Omental fat pad (tissue), 4 donors: ENCODE measurements around the gene PTX4. TPM values are rescaled to one million over a fixed set of nuclear protein-coding genes. Genes with fewer than 3 reads are reported as not detected.
"Not testable (repeated sequence)": the region's sequence is repeated elsewhere in the genome, so short reads cannot be mapped to it uniquely, and the experiment has no call there.

ENCODE experiments used
- ATAC-seq: fragments of 150-250 bp; one replicate; pipeline ENCODE4 v1.9.1; 2016; ENCODE audit warnings: mild to moderate bottlenecking, moderate library complexity; ENCODE audit not compliant: low FRiP score
- DNase-seq: peaks from one replicate; pipeline ENCODE4 v3.0.0-alpha.2; 2019; ENCODE audit warnings: low spot score
- total RNA-seq, 4 donors: library from RNA; depleted of rRNA; stranded (reverse); fragments of >200 nt; gene quantifications; one replicate each; pipeline ENCODE4 v1.1.0, GENCODE V29; 2016
- TF ChIP-seq, protein P1 (sequence below), 3 donors: fragments of 450-650 bp; IDR thresholded peaks; one replicate each; pipeline ENCODE4 v1.5.1; 2016 to 2017; ENCODE audit warnings: antibody characterized with exemption in 3 of 3, mild to moderate bottlenecking in 3 of 3, moderate library complexity in 2 of 3

PTX4 gene
- total RNA-seq, 4 donors from 2014 or later = not detected

DNA sequence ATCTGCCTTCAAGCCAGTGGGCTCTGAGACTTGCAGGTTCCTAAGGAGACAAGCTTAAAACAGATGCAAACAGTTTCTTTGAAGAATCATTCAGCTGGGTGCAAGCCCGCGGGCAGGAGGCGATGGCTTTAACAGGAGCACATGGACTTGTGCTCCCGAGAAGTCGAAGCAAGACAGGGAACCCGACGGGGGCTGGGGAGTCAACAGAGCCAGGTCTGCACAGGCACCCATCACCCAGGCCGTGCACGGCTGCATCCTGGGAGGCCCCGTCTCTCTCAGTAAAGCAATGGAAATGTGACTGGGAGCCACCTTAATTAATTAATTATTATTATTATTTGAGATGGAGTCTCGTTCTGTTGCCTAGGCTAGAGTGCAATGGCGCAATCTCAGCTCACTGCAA is 333 bp upstream of the PTX4 start:
- no peak for DNase-seq
- no peak for ATAC-seq
- TF ChIP-seq, protein P1, sequence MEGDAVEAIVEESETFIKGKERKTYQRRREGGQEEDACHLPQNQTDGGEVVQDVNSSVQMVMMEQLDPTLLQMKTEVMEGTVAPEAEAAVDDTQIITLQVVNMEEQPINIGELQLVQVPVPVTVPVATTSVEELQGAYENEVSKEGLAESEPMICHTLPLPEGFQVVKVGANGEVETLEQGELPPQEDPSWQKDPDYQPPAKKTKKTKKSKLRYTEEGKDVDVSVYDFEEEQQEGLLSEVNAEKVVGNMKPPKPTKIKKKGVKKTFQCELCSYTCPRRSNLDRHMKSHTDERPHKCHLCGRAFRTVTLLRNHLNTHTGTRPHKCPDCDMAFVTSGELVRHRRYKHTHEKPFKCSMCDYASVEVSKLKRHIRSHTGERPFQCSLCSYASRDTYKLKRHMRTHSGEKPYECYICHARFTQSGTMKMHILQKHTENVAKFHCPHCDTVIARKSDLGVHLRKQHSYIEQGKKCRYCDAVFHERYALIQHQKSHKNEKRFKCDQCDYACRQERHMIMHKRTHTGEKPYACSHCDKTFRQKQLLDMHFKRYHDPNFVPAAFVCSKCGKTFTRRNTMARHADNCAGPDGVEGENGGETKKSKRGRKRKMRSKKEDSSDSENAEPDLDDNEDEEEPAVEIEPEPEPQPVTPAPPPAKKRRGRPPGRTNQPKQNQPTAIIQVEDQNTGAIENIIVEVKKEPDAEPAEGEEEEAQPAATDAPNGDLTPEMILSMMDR (IDR thresholded peaks at IDR 0.05) = no peak

DNA sequence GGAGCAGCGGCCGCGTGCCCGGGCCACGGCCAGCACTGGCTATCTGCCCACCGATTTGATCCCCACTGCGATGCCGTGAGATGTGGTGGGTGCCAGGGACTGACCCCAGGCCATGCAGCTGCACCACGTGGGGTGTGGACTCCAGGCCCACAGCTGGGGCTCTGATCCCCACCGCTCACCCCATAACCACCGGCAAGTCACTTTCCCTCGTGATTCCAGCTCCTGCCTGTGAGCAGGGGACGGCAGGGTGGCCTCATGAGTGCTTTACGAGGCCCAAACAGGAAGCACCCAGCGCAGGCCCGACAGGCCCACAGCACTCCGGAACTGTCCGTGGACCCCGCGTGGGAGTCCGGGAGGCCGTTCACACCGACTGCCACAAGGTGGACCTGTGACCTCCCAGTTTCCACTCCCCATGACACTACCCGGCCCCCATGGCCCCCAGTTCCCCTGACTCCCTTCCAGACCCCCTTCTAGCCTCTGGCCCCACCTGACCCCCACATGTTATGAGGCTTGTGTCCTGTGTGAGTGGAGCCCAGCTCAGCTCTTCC is 616 bp downstream of the PTX4 start:
- TF ChIP-seq, protein P1 (IDR thresholded peaks at IDR 0.05) = no peak
- ATAC-seq (no peak), DNase-seq (no peak)

DNA sequence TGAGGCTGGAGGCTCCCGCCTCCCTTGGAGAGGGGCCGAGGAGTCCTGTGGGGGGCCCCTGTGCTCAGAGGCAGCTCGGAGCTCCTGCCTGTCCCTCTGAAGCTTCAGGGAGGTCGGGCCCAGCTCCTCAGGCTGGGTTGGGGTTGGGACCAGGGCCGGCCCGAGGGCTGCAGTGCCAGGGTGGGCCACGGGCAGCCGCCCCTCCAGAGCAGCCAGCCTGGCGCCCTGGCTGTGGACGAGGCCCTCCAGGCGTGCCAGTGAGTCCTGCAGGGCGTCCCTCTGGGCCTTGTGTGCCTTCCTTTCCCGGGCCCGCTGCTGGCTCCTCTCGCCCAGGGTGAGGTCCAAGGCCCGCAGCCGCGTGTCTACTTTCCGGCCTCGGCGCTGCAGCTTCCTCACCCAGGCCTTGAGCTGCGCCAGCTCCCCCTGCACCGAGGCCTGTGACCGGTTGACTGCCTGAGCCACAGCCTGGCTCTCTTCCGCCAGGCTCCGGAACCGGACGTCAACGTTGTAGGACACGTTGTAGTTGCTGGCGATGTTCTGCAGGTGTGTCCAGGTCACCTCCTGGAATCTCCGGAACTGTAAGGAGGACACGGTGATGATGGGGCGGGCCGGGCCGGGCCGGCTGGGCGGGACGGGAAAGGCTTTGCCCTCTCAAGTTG is 1.2 kb downstream of the PTX4 start:
- TF ChIP-seq, protein P1 (IDR thresholded peaks at IDR 0.05) = no peak
- no peak for ATAC-seq
- DNase-seq = no peak

DNA sequence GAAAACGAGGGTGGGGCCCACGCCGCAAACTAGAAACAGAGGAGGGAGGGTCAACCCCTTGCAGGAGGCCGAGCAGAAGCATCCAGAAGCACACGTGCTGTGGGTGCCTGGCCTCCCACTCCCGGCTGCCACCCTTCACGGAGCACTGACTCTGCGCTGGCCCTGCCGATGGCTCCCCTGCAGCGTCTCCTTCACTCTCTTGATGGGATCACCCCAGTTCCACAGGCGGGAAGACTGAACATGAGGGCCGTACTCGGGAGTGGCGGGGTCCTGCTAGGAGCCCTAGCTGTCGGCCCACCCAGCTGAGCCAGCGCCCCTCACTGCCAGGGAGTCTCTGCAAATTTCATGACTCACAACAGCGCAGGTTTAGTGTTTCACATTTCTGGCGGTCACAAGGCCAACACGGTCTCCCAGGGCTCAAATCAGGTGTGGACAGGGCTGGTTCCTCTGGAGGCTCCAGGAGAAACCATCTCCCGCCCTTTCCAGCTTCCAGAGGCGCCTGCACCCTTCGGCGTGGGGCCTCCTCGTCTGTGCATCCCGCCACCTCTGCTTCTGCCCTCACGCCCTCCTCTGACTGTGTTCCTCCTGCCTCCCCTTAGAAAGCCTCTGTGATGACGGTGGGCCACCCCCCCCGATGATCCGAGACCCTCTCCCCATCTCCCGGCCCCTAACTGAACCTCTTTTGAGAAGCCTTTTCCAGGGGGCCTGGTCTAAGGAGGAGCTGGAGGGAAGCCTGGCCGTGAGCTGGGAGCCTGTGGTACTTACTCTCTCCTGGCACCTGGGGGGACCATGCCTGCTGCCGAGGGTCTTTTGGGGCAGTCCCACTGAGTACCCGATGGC is 2.0 kb downstream of the PTX4 start:
- TF ChIP-seq, protein P1 (IDR thresholded peaks at IDR 0.05) = no peak
- DNase-seq = no peak
- ATAC-seq = no peak

DNA sequence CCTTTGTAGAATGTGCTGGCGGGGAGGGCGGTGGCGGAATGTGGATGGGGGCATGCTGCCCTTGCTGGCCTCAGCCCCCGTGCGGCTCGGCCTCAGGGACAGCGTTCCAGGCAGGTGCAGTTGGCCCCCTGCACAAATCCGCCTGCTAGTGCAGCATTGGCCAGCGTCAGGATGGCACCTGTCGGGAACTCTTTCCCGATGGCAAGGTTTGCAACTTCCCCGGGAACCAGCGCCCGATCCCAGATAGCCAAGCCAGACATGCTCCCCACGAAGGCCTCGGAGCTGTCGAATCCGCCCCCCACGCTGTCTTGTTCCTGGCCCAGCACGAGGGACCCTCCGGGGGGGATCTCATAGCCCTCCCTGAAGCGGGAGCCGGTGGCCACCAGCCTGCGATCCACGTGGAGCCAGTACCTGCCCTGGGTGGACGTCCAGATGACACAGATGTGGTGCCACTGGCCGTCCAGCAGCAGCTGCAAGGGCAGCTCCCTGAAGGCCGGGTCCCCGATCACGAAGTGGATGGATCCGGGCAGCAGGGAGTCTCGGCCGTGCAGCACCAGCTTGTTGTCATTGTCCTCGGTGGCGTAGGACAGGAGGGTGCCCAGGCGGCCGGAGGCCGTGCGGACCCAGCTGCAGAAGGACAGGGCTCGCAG is 2.8 kb downstream of the PTX4 start:
- ATAC-seq = no peak
- no peak for DNase-seq
- TF ChIP-seq, protein P1 (IDR thresholded peaks at IDR 0.05) = no peak

DNA sequence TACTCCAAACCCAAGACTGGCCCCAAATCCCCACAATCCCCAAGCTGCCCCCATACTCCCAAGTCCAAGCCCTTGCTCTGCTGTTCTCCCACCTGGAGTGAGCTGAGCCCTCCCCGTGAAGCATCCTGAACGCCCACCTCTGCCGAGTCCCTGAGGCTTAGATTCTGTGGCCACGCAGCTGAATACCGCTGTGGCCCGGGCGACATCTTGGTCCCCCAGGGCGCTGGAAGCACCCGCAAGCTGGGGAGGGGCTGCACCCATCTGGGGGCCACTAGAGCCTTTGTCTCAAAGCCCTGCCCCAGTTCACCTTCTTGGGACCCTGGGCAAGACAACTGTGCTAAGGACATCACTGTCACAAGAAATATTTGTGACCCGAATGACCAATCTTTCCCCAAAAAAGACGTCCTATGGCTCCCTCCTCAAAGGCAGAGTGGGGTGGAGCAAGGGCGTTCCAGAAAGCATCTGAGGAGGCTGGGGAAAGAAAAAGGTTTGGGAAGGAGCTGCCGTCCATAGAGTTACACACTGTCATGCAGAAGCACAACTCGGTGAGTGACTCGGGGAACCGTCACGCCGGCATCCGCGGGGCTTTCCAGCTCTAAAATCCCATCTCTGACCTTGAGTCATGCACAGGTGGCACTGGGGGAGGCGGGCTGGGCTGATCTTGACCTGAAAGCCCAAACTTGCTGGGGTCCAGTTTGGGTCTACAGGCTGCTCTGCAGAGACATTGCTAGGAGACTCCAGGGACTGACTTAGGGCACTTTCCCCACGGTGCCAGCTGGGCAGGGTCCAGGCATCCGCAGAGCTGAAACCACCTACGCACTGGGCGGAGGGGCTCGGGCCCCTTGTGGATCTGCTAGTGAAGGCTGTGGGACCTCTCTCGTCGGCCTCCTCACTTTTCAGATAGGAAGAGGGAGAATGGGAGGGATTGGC is 6.6 kb downstream of the PTX4 start:
- TF ChIP-seq, protein P1 (IDR thresholded peaks at IDR 0.05) = no peak
- DNase-seq (no peak), ATAC-seq (no peak)

DNA sequence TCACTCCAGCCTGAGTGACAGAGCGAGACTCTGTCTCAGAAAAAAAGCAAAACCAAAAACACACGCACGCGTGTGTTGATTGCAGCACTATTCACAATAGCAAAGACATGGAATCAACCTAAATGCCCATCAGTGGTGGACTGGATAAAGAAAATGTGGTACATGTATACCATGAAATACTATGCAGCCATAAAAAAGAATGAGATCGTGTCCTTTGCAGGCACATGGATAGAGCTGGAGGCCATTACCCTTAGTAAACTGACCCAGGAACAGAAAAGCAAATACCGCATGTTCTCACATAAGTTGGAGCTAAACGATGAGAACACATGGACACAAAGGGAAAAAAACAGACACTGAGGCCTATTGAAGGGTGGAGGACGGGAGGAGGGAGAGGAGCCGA is 9.8 kb downstream of the PTX4 start:
- ATAC-seq, DNase-seq: not testable (repeated sequence)
